ENCODE results near the gene ADCYAP1R1.

GRCh38 chr7:31074120-31074383 lies 21.9 kb downstream of the ADCYAP1R1 start:
- TF ChIP-seq CTCF (IDR thresholded peaks at IDR 0.05): no peak
- no peak for TF ChIP-seq POLR2A (IDR thresholded peaks at IDR 0.05)
- TF ChIP-seq POLR2AphosphoS5 (IDR thresholded peaks at IDR 0.05): no peak

Data from gastroesophageal sphincter (tissue), 3 donors.